ENCODE results near the gene TBC1D8. TPM values are rescaled to one million over a fixed set of nuclear protein-coding genes. Genes with fewer than 3 reads are reported as not detected.
A peak's percentile ranks its signal among the peaks of the same experiment; 100 is the strongest.

TBC1D8 gene
- total RNA-seq, 3 donors from 2014 or later (not counting 1 experiment from before 2014, with no cell fraction given) = 2.2 to 8.7 (median 5.1) TPM

DNA sequence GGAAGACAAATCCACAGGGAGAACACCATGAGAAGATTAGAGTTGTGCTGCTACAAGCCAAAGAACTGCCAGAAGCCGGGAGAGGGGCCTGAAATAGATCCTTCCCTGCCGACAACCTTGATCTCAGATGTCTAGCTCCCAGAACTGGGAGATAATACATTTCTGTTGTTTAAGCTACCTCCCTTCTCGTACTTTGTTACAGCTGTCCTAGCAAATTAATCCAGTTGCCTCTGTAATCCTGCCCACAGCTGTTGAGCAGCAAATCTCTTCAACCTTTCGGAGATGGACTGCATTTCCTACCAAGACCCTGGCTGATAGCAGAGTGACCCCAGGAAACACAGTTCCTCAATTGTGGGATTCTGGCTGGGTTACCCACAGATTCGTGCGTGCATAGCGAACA, 2.6 kb upstream of the TBC1D8 start:
- no peaks in the 10 kb centered on the region for H3K9me3 ChIP-seq (ENCODE audit: control insufficient read depth, insufficient read depth, low read length)
- H3K4me3 Mint-ChIP-seq = no peak overlapping the region
- no peaks in the 10 kb centered on the region for H3K9me3 Mint-ChIP-seq
- peaks cover 7% of the 10 kb centered on the region for H3K27me3 ChIP-seq (ENCODE audit: control insufficient read depth, insufficient read depth, low read length)
- H3K36me3 Mint-ChIP-seq = no peaks in the 10 kb centered on the region
- H3K4me1 ChIP-seq (ENCODE audit: control insufficient read depth, insufficient read depth, low read length) = peaks cover 32% of the 10 kb centered on the region
- TF ChIP-seq, protein P1, sequence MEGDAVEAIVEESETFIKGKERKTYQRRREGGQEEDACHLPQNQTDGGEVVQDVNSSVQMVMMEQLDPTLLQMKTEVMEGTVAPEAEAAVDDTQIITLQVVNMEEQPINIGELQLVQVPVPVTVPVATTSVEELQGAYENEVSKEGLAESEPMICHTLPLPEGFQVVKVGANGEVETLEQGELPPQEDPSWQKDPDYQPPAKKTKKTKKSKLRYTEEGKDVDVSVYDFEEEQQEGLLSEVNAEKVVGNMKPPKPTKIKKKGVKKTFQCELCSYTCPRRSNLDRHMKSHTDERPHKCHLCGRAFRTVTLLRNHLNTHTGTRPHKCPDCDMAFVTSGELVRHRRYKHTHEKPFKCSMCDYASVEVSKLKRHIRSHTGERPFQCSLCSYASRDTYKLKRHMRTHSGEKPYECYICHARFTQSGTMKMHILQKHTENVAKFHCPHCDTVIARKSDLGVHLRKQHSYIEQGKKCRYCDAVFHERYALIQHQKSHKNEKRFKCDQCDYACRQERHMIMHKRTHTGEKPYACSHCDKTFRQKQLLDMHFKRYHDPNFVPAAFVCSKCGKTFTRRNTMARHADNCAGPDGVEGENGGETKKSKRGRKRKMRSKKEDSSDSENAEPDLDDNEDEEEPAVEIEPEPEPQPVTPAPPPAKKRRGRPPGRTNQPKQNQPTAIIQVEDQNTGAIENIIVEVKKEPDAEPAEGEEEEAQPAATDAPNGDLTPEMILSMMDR (IDR thresholded peaks at IDR 0.05) = no peak
- DNase-seq (no peak), ATAC-seq (no peak)
- intact Hi-C loops (cut with micrococcal nuclease) = loop anchor here (5.0 kb wide), 1 partner anchor 116 kb away; no protein-coding TSS in a partner anchor
- no peak overlapping the region for H3K27ac Mint-ChIP-seq
- WGBS (ENCODE audit: insufficient coverage) = 85% methylated on average over 7 of the region's 7 CpGs
- no peaks in the 10 kb centered on the region for H3K36me3 ChIP-seq (ENCODE audit: control insufficient read depth, insufficient read depth, low read length)
- H3K27ac ChIP-seq (ENCODE audit: low read length) = no peak overlapping the region
- peaks cover 22 to 33% of the 10 kb centered on the region in 2 donors for H3K4me1 Mint-ChIP-seq
- H3K4me3 ChIP-seq (ENCODE audit: low read length) = no peak overlapping the region
- H3K27me3 Mint-ChIP-seq (ENCODE audit: low read depth in 2 of 2) = peaks cover 8 to 12% of the 10 kb centered on the region in 2 donors

DNA sequence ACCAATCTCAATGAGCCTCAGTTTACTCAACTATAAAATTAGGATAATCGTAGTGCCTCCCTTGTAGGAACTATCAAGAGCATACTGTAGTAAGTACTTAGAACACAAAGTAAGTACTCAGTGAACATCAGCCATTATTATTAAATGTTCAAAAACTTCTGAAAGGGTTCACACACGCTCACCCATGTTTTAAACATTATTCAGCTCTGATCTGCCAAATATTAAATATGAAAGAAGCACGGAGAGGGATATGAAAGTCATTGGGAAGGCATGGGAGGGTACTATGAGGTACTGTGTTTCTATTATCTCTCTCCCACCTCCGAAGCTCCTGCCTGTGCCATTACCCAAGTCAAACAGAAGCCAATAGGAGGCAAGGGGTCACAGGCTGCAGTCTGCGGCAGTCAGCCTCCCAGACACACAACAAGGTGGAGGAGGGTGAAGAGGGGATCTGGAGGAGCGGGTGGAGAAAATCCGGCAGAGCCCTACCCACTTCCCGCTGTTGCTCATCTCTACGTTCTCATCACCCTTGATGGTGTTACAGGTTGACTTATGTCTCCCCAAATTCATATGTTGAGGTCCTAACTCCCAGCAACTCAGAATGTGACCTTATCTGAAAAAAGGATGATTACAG, 2.0 kb upstream of the TBC1D8 start:
- ATAC-seq = no peak
- H3K27ac Mint-ChIP-seq = no peak overlapping the region
- H3K27me3 ChIP-seq (ENCODE audit: control insufficient read depth, insufficient read depth, low read length) = peaks cover 12% of the 10 kb centered on the region
- TF ChIP-seq, protein P1 (IDR thresholded peaks at IDR 0.05) = no peak
- no peak overlapping the region for H3K4me3 ChIP-seq (ENCODE audit: low read length)
- no peaks in the 10 kb centered on the region for H3K36me3 ChIP-seq (ENCODE audit: control insufficient read depth, insufficient read depth, low read length)
- peaks cover 12 to 17% of the 10 kb centered on the region in 2 donors for H3K27me3 Mint-ChIP-seq (ENCODE audit: low read depth in 2 of 2)
- H3K4me1 ChIP-seq (ENCODE audit: control insufficient read depth, insufficient read depth, low read length) = peaks cover 32% of the 10 kb centered on the region
- peaks cover 22 to 33% of the 10 kb centered on the region in 2 donors for H3K4me1 Mint-ChIP-seq
- H3K36me3 Mint-ChIP-seq = no peaks in the 10 kb centered on the region
- no peaks in the 10 kb centered on the region for H3K9me3 ChIP-seq (ENCODE audit: control insufficient read depth, insufficient read depth, low read length)
- intact Hi-C loops (cut with micrococcal nuclease) = loop anchor here (5.0 kb wide), 1 partner anchor 116 kb away; no protein-coding TSS in a partner anchor
- 92% methylated on average over 5 of the region's 9 CpGs for WGBS (ENCODE audit: insufficient coverage)
- H3K4me3 Mint-ChIP-seq = no peak overlapping the region
- H3K9me3 Mint-ChIP-seq = no peaks in the 10 kb centered on the region
- H3K27ac ChIP-seq (ENCODE audit: low read length) = no peak overlapping the region
- peak in 1 of 2 donors; percentile 8 for DNase-seq

DNA sequence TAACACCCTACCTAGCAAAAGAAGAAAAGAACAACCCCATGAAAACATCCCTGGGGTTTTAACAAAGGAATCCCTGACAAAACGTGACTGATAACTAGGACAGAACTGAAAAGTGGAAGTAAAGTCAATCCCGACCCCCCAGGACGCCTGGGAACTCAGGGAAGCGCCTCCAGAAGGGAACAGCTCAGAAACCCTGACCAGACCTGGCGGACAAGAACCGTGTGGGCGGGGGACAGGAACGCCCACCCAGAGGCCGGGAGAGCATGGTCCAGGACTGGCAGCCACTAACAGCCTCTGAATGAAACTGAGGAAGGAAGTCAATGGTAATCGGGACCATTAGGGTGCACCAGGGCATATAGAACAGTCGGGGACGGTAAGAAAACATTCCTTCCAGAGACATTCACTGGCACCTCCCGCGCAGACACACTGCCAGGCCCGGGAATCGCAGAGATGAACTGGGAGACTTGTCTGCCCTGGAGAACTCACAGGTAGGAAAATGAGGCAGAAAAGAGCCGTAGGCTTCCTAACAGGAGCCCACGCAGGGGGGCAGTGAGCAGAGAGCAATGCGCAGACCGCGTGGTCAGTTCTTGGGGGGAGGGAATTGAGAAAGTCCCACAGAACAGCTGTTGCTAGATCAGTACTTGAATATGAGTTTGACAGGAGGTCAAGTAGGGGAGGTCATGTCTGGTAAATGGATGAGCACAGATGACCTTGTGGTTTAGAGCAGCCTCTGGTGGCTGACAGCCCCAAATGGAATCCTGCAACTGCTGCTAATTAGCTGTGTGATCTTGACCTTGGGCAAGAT, 1.3 kb upstream of the TBC1D8 start:
- H3K36me3 Mint-ChIP-seq = no peaks in the 10 kb centered on the region
- 6% methylated on average over 21 of the region's 21 CpGs for WGBS (ENCODE audit: insufficient coverage)
- peak overlapping the region; percentile 51 to 71 for H3K27ac Mint-ChIP-seq
- peaks cover 18 to 24% of the 10 kb centered on the region in 2 donors for H3K27me3 Mint-ChIP-seq (ENCODE audit: low read depth in 2 of 2)
- H3K4me3 ChIP-seq (ENCODE audit: low read length) = peak overlapping the region; percentile 51
- H3K27ac ChIP-seq (ENCODE audit: low read length) = no peak overlapping the region
- ATAC-seq (peak; percentile 64 to 72 (median 65)), DNase-seq (peak; percentile 17 to 60)
- peaks cover 32% of the 10 kb centered on the region for H3K4me1 ChIP-seq (ENCODE audit: control insufficient read depth, insufficient read depth, low read length)
- H3K4me1 Mint-ChIP-seq = peaks cover 22 to 33% of the 10 kb centered on the region in 2 donors
- no peaks in the 10 kb centered on the region for H3K9me3 Mint-ChIP-seq
- H3K4me3 Mint-ChIP-seq = peak overlapping the region; percentile 84
- intact Hi-C loops (cut with micrococcal nuclease) = loop anchor here (1.0 to 5.0 kb wide), 2 partner anchors 115 to 140 kb away; no protein-coding TSS in a partner anchor
- no peaks in the 10 kb centered on the region for H3K36me3 ChIP-seq (ENCODE audit: control insufficient read depth, insufficient read depth, low read length)
- H3K9me3 ChIP-seq (ENCODE audit: control insufficient read depth, insufficient read depth, low read length) = no peaks in the 10 kb centered on the region
- peaks cover 19% of the 10 kb centered on the region for H3K27me3 ChIP-seq (ENCODE audit: control insufficient read depth, insufficient read depth, low read length)
- TF ChIP-seq, protein P1 (IDR thresholded peaks at IDR 0.05) = peak; percentile 52
